Measurements from ENCODE around the gene VRK1.

DNA sequence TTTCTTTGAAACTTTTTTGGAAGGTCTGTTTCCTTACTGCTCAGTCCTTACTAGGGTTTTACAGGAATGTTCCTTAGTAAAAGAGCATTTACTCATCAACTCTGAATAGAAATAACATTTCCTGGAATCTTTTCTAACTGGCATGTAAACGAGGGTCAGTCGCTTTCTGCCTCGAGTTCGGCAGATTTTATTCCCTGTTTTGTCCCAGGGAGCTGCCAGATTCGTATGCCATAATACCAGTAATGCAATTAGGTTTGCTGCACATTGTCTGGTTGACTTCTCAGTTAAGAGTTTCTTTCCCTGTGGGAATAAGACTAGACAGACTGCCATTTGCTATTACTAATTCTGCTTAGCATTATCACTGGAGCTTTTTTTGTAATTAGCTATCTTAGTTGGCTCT, 91.9 kb downstream of the VRK1 start:
- TF ChIP-seq CTCF (IDR thresholded peaks at IDR 0.05; ENCODE audit: insufficient read depth, low read length, poor library complexity, severe bottlenecking) (no peak), EZH2phosphoT487 (conservative IDR thresholded peaks at IDR 0.05; ENCODE audit: low read length) (no peak)
